Measurements from ENCODE around the gene KIR2DL1.

Gene KIR2DL1

GRCh38 chr19:54727562-54727961 lies 42.0 kb upstream of the KIR2DL1 start:
- TF ChIP-seq CTCF (IDR thresholded peaks at IDR 0.05; ENCODE audit: low read depth, low read length, poor library complexity, severe bottlenecking) (no peak), EZH2phosphoT487 (IDR thresholded peaks at IDR 0.05; ENCODE audit: borderline replicate concordance, low read length) (no peak)
- Histone ChIP-seq H4K20me1 (ENCODE audit: control insufficient read depth, insufficient read depth, low read depth, low read length) (no peaks in the 10 kb centered on the region), H3K27me3 (ENCODE audit: control insufficient read depth, low read length) (no peaks in the 10 kb centered on the region; the same call in 1 of the 2 replicates), H3K79me2 (ENCODE audit: control insufficient read depth, low read length) (no peaks in the 10 kb centered on the region), H3K9me3 (ENCODE audit: control insufficient read depth, insufficient read depth, low read length) (no peaks in the 10 kb centered on the region), H3K4me3 (ENCODE audit: low read length) (no peak overlapping the region), H3K27ac (ENCODE audit: low read depth, low read length) (no peak overlapping the region), H3K4me1 (ENCODE audit: control insufficient read depth, low read length) (peaks cover 4% of the 10 kb centered on the region), H3F3A (ENCODE audit: control insufficient read depth, insufficient read depth) (no peaks in the 10 kb centered on the region), H3K4me2 (ENCODE audit: low read length) (no peak overlapping the region), H3K36me3 (ENCODE audit: control insufficient read depth, low read length) (no peaks in the 10 kb centered on the region), H3K9me2 (replicated peaks; ENCODE audit: control insufficient read depth, low read length) (no peaks in the 10 kb centered on the region)

GRCh38 chr19:54728167-54728566 lies 41.4 kb upstream of the KIR2DL1 start:
- H3K27ac ChIP-seq (ENCODE audit: low read depth, low read length), result no peak overlapping the region
- H3K27me3 ChIP-seq (ENCODE audit: control insufficient read depth, low read length), result no peaks in the 10 kb centered on the region; the same call in 1 of the 2 replicates
- peaks cover 4% of the 10 kb centered on the region for H3K4me1 ChIP-seq (ENCODE audit: control insufficient read depth, low read length)
- H3K36me3 ChIP-seq (ENCODE audit: control insufficient read depth, low read length), result no peaks in the 10 kb centered on the region
- no peaks in the 10 kb centered on the region for H3K79me2 ChIP-seq (ENCODE audit: control insufficient read depth, low read length)
- TF ChIP-seq EZH2phosphoT487 (IDR thresholded peaks at IDR 0.05; ENCODE audit: borderline replicate concordance, low read length), result no peak
- TF ChIP-seq CTCF (IDR thresholded peaks at IDR 0.05; ENCODE audit: low read depth, low read length, poor library complexity, severe bottlenecking), result no peak
- no peaks in the 10 kb centered on the region for H3K9me2 ChIP-seq (replicated peaks; ENCODE audit: control insufficient read depth, low read length)
- no peak overlapping the region for H3K4me3 ChIP-seq (ENCODE audit: low read length)
- H4K20me1 ChIP-seq (ENCODE audit: control insufficient read depth, insufficient read depth, low read depth, low read length), result no peaks in the 10 kb centered on the region
- no peak overlapping the region for H3K4me2 ChIP-seq (ENCODE audit: low read length)
- no peaks in the 10 kb centered on the region for H3F3A ChIP-seq (ENCODE audit: control insufficient read depth, insufficient read depth)
- H3K9me3 ChIP-seq (ENCODE audit: control insufficient read depth, insufficient read depth, low read length), result no peaks in the 10 kb centered on the region

GRCh38 chr19:54729416-54730188 lies 40.0 kb upstream of the KIR2DL1 start:
- Histone ChIP-seq H3K79me2 (ENCODE audit: control insufficient read depth, low read length) (no peaks in the 10 kb centered on the region), H3K27me3 (ENCODE audit: control insufficient read depth, low read length) (no peaks in the 10 kb centered on the region; the same call in 1 of the 2 replicates), H3K4me3 (ENCODE audit: low read length) (no peak overlapping the region), H3F3A (ENCODE audit: control insufficient read depth, insufficient read depth) (no peaks in the 10 kb centered on the region), H3K4me1 (ENCODE audit: control insufficient read depth, low read length) (peaks cover 4% of the 10 kb centered on the region), H3K4me2 (ENCODE audit: low read length) (no peak overlapping the region), H4K20me1 (ENCODE audit: control insufficient read depth, insufficient read depth, low read depth, low read length) (no peaks in the 10 kb centered on the region), H3K9me3 (ENCODE audit: control insufficient read depth, insufficient read depth, low read length) (no peaks in the 10 kb centered on the region), H3K27ac (ENCODE audit: low read depth, low read length) (no peak overlapping the region), H3K36me3 (ENCODE audit: control insufficient read depth, low read length) (no peaks in the 10 kb centered on the region), H3K9me2 (replicated peaks; ENCODE audit: control insufficient read depth, low read length) (no peaks in the 10 kb centered on the region)
- TF ChIP-seq EZH2phosphoT487 (IDR thresholded peaks at IDR 0.05; ENCODE audit: borderline replicate concordance, low read length) (no peak), CTCF (IDR thresholded peaks at IDR 0.05; ENCODE audit: low read depth, low read length, poor library complexity, severe bottlenecking) (no peak)

All from DOHH2 (cell line).